GM12878 (cell line): ENCODE measurements around the gene SRGAP2C. TPM values are rescaled to one million over a fixed set of nuclear protein-coding genes. Genes with fewer than 3 reads are reported as not detected.
"Not testable (repeated sequence)": the region's sequence is repeated elsewhere in the genome, so short reads cannot be mapped to it uniquely, and the experiment has no call there.

Experiments used
- ATAC-seq: fragments of 200-7000 bp; cut with Tn5 transposase; 3 replicates; pipeline ENCODE4 v1.9.1; 2020; ENCODE audit warnings: mild to moderate bottlenecking, moderate library complexity
- BruUV-seq: library from RNA; stranded (reverse); fragments of 400-500 nt; replicated peaks from 2 replicates; lab custom pipeline; 2021; lab: Mats Ljungman, UMichigan
- CTCF ChIA-PET: fragments of 300-600 bp; sonication (Branson Sonifier 250); formaldehyde crosslinking; extraction: SDS; loops from one replicate; lab custom pipeline; 2021; ENCODE audit warnings: inconsistent platforms; lab: Yijun Ruan, JAX
- POLR2A ChIA-PET: fragments of 350-600 bp; formaldehyde crosslinking; extraction: SDS; loops from one replicate; lab custom pipeline; 2021; ENCODE audit warnings: inconsistent platforms; lab: Charles Lee
- RAD21 ChIA-PET: fragments of 300-600 bp; sonication (Branson Sonifier 250); formaldehyde crosslinking; loops from one replicate; lab custom pipeline; 2023; ENCODE audit warnings: antibody characterized with exemption; ENCODE audit not compliant: unreplicated experiment; lab: Charles Lee
- SMC1A ChIA-PET: fragments of 300-600 bp; sonication (Branson Sonifier 250); formaldehyde crosslinking; loops from one replicate; lab custom pipeline; 2023; ENCODE audit not compliant: unreplicated experiment, uncharacterized antibody; lab: Charles Lee
- DNase-seq: peaks from one replicate; pipeline ENCODE4 v3.0.0-alpha.2; 2011; ENCODE audit warnings: low read depth, low spot score
- FAIRE-seq: peaks from 3 replicates; lab custom pipeline; 2011; peaks lifted over from hg19 to GRCh38; lab: Jason Lieb, UNC
- H2AFZ ChIP-seq: 2 replicates; pipeline ENCODE4 v1.6.0; 2011; ENCODE audit warnings: low read depth, low read length, control low read depth; ENCODE audit not compliant: control insufficient read depth
- H3K27ac ChIP-seq: 2 replicates; pipeline ENCODE4 v1.5.1; 2011; ENCODE audit warnings: control low read depth; ENCODE audit not compliant: control insufficient read depth, insufficient read depth
- H3K27me3 ChIP-seq, 2 experiments: replicated peaks in 1 of 2; 2 replicates each; pipeline versions ENCODE4 v1.6.0 to v1.6.1; 2011; ENCODE audit warnings: low read length in 1 of 2; ENCODE audit not compliant: control insufficient read depth in 2 of 2, insufficient read depth in 2 of 2
- H3K36me3 ChIP-seq, 2 experiments: 2 replicates each; pipeline ENCODE4 v1.5.1; 2011; ENCODE audit warnings: low read length in 1 of 2; ENCODE audit not compliant: control insufficient read depth in 2 of 2, insufficient read depth in 2 of 2
- H3K4me1 ChIP-seq: 2 replicates; pipeline ENCODE4 v1.6.1; 2011; ENCODE audit warnings: mild to moderate bottlenecking, low read length, moderate library complexity, mixed read lengths; ENCODE audit not compliant: control insufficient read depth, insufficient read depth
- H3K4me2 ChIP-seq: 2 replicates; pipeline ENCODE4 v1.6.0; 2011; ENCODE audit warnings: control low read depth; ENCODE audit not compliant: control insufficient read depth, insufficient read depth
- H3K4me3 ChIP-seq: fragments of 200-600 bp; sonication (generic); 2 replicates; pipeline ENCODE4 v1.5.1; 2016
- H3K79me2 ChIP-seq: 2 replicates; pipeline ENCODE4 v1.6.0; 2011; ENCODE audit warnings: low read length; ENCODE audit not compliant: control insufficient read depth, insufficient read depth
- H3K9ac ChIP-seq: 2 replicates; pipeline ENCODE4 v1.8.0; 2011; ENCODE audit warnings: low read length, control low read depth, mixed read lengths; ENCODE audit not compliant: control insufficient read depth, insufficient read depth
- H3K9me3 ChIP-seq: replicated peaks from 3 replicates; pipeline ENCODE4 v1.5.1; 2011; ENCODE audit warnings: mild to moderate bottlenecking, low read length; ENCODE audit not compliant: control insufficient read depth, insufficient read depth
- H4K20me1 ChIP-seq: 2 replicates; pipeline ENCODE4 v1.6.0; 2011; ENCODE audit not compliant: control insufficient read depth, insufficient read depth
- WGBS: methylation state at CpG from one replicate; pipeline ENCODE4 v1.1.6; 2016; ENCODE audit warnings: low lambda C conversion rate; ENCODE audit not compliant: insufficient replicate concordance, insufficient coverage; ENCODE audit errors: missing lambda C conversion rate; 5-methylcytosine and 5-hydroxymethylcytosine counted together
- in situ Hi-C: fragments of 300-500 bp; cut with MboI; formaldehyde crosslinking; loops from 9 replicates; pipeline ENCODE4 v1.14.3; 2018; ENCODE audit warnings: mixed read lengths
- intact Hi-C: fragments of 100-400 bp; cut with micrococcal nuclease; formaldehyde crosslinking; loops from one replicate; pipeline ENCODE4 v1.14.2; 2022; ENCODE audit not compliant: unreplicated experiment
- polyA plus RNA-seq, 11 experiments: library from polyadenylated mRNA; depleted of rRNA in 4 of 11; unstranded in 6 of 11; stranded (reverse) in 5 of 11; fragments of >200 nt; fragmentation: Nextera tagmentation in 4 of 11; fragmentation: Illumina TruSeq in 1 of 11; extraction: Ambion mirVana in 4 of 11; extraction: Trizol in 1 of 11; gene quantifications; 1 replicate in 1 of 11; 2 replicates in 10 of 11; pipeline versions ENCODE4 v1.2.1 to v1.2.3, GENCODE V29; 2011 to 2016; ENCODE audit warnings: inconsistent platforms in 2 of 11, missing spikeins in 2 of 11, low read depth in 1 of 11
- total RNA-seq, 4 experiments: library from RNA; depleted of rRNA in 3 of 4; stranded (reverse); fragments of >200 nt in 3 of 4; fragmentation: Illumina TruSeq in 1 of 4; extraction: Trizol in 1 of 4; gene quantifications; 2 replicates each; pipeline versions ENCODE4 v1.2.1 to v1.2.3, GENCODE V29; 2013 to 2021

Gene SRGAP2C
- total and polyA plus RNA-seq, 10 of the 15 experiments (the other 5 are each of a cell fraction or from before 2014, with no cell fraction given): 0.82 to 7.6 (median 2.3) TPM

GRCh38 chr1:121271143-121271715 is 86.5 kb downstream of the SRGAP2C start:
- 0% methylated on average over 2 of the region's 4 CpGs for WGBS
- in situ Hi-C loops: not testable (repeated sequence)

GRCh38 chr1:121275435-121275834 is 90.7 kb downstream of the SRGAP2C start:
- SMC1A ChIA-PET, H3K79me2 ChIP-seq, FAIRE-seq, H3K4me1 ChIP-seq, H3K27me3 ChIP-seq, RAD21 ChIA-PET, H3K4me3 ChIP-seq, H4K20me1 ChIP-seq, H3K9me3 ChIP-seq, CTCF ChIA-PET, H3K9ac ChIP-seq, BruUV-seq, in situ Hi-C loops, ATAC-seq, H3K27ac ChIP-seq, H2AFZ ChIP-seq, DNase-seq, intact Hi-C loops, H3K4me2 ChIP-seq, H3K36me3 ChIP-seq, POLR2A ChIA-PET: not testable (repeated sequence)
- WGBS: 90% methylated on average over 1 of the region's 2 CpGs

More at GRCh38 chr1:121271143-121271715, 86.5 kb downstream of the SRGAP2C start:
- H3K79me2 ChIP-seq, H3K9me3 ChIP-seq, H4K20me1 ChIP-seq, H3K4me1 ChIP-seq, H3K27me3 ChIP-seq, POLR2A ChIA-PET, H3K36me3 ChIP-seq, H3K4me2 ChIP-seq, intact Hi-C loops, H3K9ac ChIP-seq, H3K27ac ChIP-seq, H3K4me3 ChIP-seq, FAIRE-seq, BruUV-seq, SMC1A ChIA-PET, RAD21 ChIA-PET, DNase-seq, H2AFZ ChIP-seq, CTCF ChIA-PET: not testable (repeated sequence)
- peak; percentile 80 for ATAC-seq

GRCh38 chr1:121278202-121278601 is 93.4 kb downstream of the SRGAP2C start:
- DNase-seq, H3K27ac ChIP-seq, SMC1A ChIA-PET, H2AFZ ChIP-seq, POLR2A ChIA-PET, RAD21 ChIA-PET, H3K4me2 ChIP-seq, H3K27me3 ChIP-seq, H3K4me3 ChIP-seq, ATAC-seq, H3K9me3 ChIP-seq, H3K9ac ChIP-seq, H3K4me1 ChIP-seq, FAIRE-seq, H4K20me1 ChIP-seq, intact Hi-C loops, H3K36me3 ChIP-seq, in situ Hi-C loops, H3K79me2 ChIP-seq, CTCF ChIA-PET, BruUV-seq: not testable (repeated sequence)
- WGBS: 100% methylated on average over 1 of the region's 3 CpGs

GRCh38 chr1:121278777-121279547 is 94.2 kb downstream of the SRGAP2C start:
- H3K4me3 ChIP-seq, H3K9me3 ChIP-seq, H4K20me1 ChIP-seq, BruUV-seq, in situ Hi-C loops, POLR2A ChIA-PET, DNase-seq, H3K4me1 ChIP-seq, ATAC-seq, H2AFZ ChIP-seq, H3K9ac ChIP-seq, H3K79me2 ChIP-seq, FAIRE-seq, H3K4me2 ChIP-seq, CTCF ChIA-PET, H3K27me3 ChIP-seq, RAD21 ChIA-PET, SMC1A ChIA-PET, H3K27ac ChIP-seq, intact Hi-C loops, H3K36me3 ChIP-seq: not testable (repeated sequence)
- WGBS: 100% methylated on average over 4 of the region's 4 CpGs
